Measurements from ENCODE around the gene SOBP.

Gene SOBP

GRCh38 chr6:107613651-107614379 is 123.9 kb downstream of the SOBP start:
- DNase-seq (ENCODE audit: low read depth in 1 of 2, low spot score in 1 of 2) = no peak

DNA sequence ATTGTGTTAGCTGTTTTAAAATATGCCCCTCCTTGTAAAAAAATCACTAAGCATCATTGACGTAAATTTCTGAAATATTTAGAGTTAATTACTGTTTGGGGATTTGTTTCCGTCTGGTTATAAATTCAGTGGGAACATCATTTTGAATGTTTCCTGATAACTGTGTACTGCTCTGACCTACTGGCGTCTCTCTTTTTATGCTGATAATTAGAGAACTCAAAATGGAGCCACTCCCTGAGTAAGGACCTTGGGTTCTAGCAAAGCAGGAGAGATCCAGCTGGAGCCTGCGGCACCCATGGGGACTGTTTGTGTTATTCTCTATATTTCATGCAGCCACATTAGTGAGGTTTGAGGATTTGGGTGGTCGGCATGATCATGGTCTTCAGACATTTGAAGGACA is 124.9 kb downstream of the SOBP start:
- DNase-seq (ENCODE audit: low read depth in 1 of 2, low spot score in 1 of 2) = no peak

GRCh38 chr6:107616775-107617174 is 126.9 kb downstream of the SOBP start:
- DNase-seq (ENCODE audit: low read depth in 1 of 2, low spot score in 1 of 2) = no peak

GRCh38 chr6:107617341-107617932 is 127.5 kb downstream of the SOBP start:
- DNase-seq (ENCODE audit: low read depth in 1 of 2, low spot score in 1 of 2) = no peak

- DNase-seq (ENCODE audit: low read depth in 1 of 2, low spot score in 1 of 2) = peak in 1 of 2 donors; percentile 6
These were observed 128.8 kb downstream of the SOBP start for GRCh38 chr6:107618672-107619071.

GRCh38 chr6:107620732-107621131 is 130.8 kb downstream of the SOBP start:
- no peak for DNase-seq (ENCODE audit: low read depth in 1 of 2, low spot score in 1 of 2)

GRCh38 chr6:107621229-107621937 is 131.5 kb downstream of the SOBP start:
- DNase-seq (ENCODE audit: low read depth in 1 of 2, low spot score in 1 of 2) = no peak

- DNase-seq (ENCODE audit: low read depth in 1 of 2, low spot score in 1 of 2) = no peak
These were observed 132.4 kb downstream of the SOBP start for GRCh38 chr6:107622269-107622668.

DNA sequence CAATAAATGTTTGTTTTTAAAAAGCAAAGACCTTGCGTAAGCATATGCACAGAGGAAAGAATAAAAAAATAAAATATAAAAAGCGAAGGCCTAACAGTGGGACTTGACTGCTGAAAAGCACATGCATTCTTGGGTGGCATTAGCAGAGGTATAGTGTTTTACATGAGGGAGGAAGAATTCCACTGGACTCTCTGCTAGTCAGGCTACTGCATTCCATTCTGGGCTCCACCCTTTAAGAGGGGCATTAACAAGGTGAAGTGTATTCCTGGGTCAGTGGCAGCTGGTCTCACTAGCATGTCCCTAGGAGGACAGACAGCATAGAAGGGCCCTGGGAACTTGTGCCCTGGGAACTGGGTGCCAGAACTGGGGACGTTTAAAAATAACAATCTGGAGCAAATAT is 134.1 kb downstream of the SOBP start:
- DNase-seq (ENCODE audit: low read depth in 1 of 2, low spot score in 1 of 2) = no peak

DNA sequence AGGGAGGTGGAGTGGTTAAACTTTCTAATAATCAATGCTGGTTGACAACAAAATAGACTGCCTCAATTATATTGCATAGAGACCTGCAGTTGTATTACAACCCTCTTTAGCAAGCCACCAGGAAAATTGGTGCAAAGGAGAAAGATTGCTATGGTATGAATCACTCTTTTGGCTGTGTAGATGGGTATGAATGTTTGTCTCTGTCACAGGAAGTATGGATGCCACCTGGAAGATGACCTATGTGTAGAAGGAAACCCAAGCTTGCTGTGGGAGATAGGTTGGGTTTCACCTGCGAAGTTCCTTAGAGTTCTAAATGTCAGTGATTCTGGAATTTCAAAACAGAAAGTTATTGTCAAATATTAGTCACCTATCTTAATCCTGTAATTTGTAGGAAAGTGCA is 134.6 kb downstream of the SOBP start:
- DNase-seq (ENCODE audit: low read depth in 1 of 2, low spot score in 1 of 2) = no peak

GRCh38 chr6:107625264-107625663 is 135.3 kb downstream of the SOBP start:
- no peak for DNase-seq (ENCODE audit: low read depth in 1 of 2, low spot score in 1 of 2)

DNA sequence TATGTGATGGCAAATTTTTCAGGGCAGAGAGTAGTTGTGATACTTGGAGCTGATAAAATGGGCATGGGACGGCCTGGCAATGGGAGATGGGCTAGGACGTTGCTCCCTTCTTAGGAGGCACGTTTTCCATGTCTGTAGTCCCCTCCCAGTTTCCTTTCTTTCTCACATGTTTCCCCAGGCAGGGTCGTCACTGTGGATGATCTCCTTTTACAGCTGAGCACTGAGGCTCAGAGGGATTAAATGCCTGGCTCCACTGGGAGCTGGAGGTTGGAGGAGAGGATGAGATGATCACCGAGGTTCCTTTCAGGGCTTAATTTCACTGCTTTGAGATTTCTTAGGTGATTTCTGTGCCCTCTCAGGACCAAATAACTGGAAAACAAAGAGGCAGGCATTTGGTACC is 136.7 kb downstream of the SOBP start:
- no peak for DNase-seq (ENCODE audit: low read depth in 1 of 2, low spot score in 1 of 2)

GRCh38 chr6:107627969-107628368 is 138.1 kb downstream of the SOBP start:
- no peak for DNase-seq (ENCODE audit: low read depth in 1 of 2, low spot score in 1 of 2)

- no peak for DNase-seq (ENCODE audit: low read depth in 1 of 2, low spot score in 1 of 2)
These were observed 139.0 kb downstream of the SOBP start for GRCh38 chr6:107628878-107629277.

GRCh38 chr6:107629548-107630129 is 139.7 kb downstream of the SOBP start:
- no peak for DNase-seq (ENCODE audit: low read depth in 1 of 2, low spot score in 1 of 2)

GRCh38 chr6:107630348-107630977 is 140.5 kb downstream of the SOBP start:
- DNase-seq (ENCODE audit: low read depth in 1 of 2, low spot score in 1 of 2) = no peak

DNA sequence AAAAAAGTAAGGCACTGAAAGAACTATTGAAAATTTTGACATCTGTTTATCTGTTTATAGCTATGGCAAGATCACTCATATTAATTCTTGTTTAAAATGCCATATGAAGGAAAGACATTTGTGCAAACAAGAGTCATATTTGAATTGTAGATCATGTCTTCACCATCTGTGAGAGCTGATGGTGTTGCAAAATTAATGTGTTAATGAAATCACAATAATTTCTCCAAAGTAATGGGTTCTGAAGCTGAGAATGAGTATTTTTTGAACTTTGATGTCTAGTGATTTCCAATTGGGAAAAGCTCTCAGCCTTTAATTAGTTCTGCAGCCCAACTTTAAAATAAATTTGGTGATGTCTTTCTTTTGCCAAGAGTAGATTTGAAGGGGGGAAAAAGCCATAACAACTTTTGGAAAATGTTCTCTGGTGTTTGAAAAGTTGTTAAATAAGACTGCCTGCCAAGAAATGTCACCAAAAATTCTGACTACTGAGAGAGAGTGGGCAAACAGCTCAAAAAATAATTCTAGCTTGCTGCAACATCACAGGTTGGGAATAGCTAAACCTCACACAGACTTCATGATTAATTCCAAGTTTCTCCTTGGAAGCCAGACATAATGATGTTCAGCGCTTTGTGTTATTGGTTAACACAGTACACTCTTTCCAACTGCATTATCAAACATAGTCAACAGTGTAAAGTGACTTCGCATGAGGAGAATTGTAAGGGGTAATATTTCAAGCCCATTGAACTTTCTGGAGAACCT is 142.6 kb downstream of the SOBP start:
- DNase-seq (ENCODE audit: low read depth in 1 of 2, low spot score in 1 of 2) = no peak

- DNase-seq (ENCODE audit: low read depth in 1 of 2, low spot score in 1 of 2) = no peak
These were observed 143.9 kb downstream of the SOBP start for GRCh38 chr6:107633680-107634323.

DNA sequence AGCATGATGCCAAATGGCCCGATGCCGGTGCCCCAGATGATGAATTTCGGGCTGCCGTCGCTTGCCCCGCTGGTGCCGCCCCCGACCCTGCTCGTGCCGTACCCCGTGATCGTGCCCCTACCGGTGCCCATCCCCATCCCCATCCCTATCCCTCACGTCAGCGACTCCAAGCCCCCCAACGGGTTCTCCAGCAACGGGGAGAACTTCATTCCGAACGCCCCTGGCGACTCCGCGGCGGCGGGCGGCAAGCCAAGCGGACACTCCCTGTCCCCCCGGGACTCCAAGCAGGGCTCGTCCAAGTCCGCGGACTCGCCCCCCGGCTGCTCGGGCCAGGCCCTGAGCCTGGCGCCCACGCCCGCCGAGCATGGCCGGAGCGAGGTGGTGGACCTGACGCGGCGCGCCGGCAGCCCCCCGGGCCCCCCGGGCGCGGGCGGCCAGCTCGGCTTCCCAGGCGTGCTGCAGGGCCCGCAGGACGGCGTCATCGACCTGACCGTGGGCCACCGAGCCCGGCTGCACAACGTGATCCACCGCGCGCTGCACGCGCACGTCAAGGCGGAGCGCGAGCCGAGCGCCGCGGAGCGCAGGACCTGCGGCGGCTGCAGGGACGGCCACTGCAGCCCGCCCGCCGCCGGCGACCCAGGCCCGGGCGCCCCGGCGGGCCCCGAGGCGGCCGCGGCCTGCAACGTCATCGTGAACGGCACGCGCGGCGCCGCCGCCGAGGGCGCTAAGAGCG is 144.6 kb downstream of the SOBP start:
- no peak for DNase-seq (ENCODE audit: low read depth in 1 of 2, low spot score in 1 of 2)

DNA sequence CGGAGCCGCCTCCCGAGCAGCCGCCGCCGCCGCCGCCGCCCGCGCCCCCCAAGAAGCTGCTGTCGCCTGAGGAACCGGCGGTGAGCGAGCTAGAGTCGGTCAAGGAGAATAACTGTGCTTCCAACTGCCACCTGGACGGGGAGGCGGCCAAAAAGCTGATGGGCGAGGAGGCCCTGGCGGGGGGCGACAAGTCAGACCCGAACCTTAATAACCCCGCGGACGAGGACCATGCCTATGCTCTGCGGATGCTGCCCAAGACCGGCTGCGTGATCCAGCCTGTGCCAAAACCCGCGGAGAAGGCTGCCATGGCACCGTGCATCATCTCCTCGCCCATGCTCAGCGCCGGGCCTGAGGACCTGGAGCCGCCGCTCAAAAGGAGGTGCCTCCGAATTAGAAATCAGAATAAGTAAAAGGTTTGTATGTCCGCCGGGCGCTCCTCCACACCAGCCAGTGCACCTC is 145.2 kb downstream of the SOBP start:
- no peak for DNase-seq (ENCODE audit: low read depth in 1 of 2, low spot score in 1 of 2)
